ENCODE data around the gene C2orf69.

C2orf69 gene

GRCh38 chr2:199973703-199974102 is 62.6 kb downstream of the C2orf69 start:
- CTCF ChIA-PET, result interaction anchor here (0.6 to 8.3 kb wide), 53 partner anchors 9 to 932 kb away, joined by 3 to 242 read pairs (median 4); partner anchors contain the start of genes AOX1, KCTD18 and SGO2
- H3K4me3 ChIP-seq (ENCODE audit: low read depth, low read length), result no peak overlapping the region
- peak; percentile 14 for DNase-seq (ENCODE audit: low read depth, low spot score)
- peak; percentile 41 for TF ChIP-seq CTCF (IDR thresholded peaks at IDR 0.05; ENCODE audit: insufficient read depth, low read length, missing control alignments)
- POLR2A ChIA-PET, result interaction anchor here (1.2 kb wide), 1 partner anchor 536 kb away, joined by 3 read pairs; the partner anchor contains the start of gene KCTD18

- DNase-seq (ENCODE audit: low read depth, low spot score), result peak; percentile 7
- no peak for TF ChIP-seq CTCF (IDR thresholded peaks at IDR 0.05; ENCODE audit: insufficient read depth, low read length, missing control alignments)
- POLR2A ChIA-PET, result interaction anchor here (1.1 kb wide), 1 partner anchor 506 kb away, joined by 4 read pairs; no protein-coding TSS in a partner anchor
- no peak overlapping the region for H3K4me3 ChIP-seq (ENCODE audit: low read depth, low read length)
- CTCF ChIA-PET, result interaction anchor here (0.6 to 8.3 kb wide), 16 partner anchors 8 to 729 kb away, joined by 3 to 242 read pairs (median 4); partner anchors contain the start of genes AOX1, KCTD18 and SGO2
Observed at GRCh38 chr2:199975273-199975895, 64.3 kb downstream of the C2orf69 start.
